ENCODE results near the gene ARNT2.

The ARNT2 gene

DNA sequence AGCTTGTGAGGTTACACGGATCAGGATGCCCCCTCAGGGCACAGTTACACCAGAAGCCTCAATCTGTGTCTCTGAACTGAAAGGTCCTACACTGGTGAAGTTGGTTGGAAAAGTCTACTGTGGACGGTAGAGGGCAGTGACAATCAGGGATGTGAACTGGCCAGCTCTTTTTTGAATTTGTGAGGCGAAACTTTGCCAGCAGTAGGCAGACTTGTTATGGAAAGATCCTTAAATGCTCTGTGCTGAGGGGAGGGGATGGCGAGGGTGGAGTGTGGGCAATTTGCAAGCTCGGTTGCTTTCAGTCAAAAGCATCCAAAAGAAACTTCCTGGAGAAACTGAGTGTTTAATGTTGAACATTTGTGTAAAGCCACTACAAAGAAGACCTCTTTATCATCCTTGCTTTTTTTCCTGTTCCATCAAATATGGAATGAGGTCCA lies 163.6 kb downstream of the ARNT2 start:
- no peak overlapping the region for H3K4me3 ChIP-seq (ENCODE audit: low read depth, low read length)
- DNase-seq (ENCODE audit: low read depth): peak; percentile 59
- TF ChIP-seq, protein P1, sequence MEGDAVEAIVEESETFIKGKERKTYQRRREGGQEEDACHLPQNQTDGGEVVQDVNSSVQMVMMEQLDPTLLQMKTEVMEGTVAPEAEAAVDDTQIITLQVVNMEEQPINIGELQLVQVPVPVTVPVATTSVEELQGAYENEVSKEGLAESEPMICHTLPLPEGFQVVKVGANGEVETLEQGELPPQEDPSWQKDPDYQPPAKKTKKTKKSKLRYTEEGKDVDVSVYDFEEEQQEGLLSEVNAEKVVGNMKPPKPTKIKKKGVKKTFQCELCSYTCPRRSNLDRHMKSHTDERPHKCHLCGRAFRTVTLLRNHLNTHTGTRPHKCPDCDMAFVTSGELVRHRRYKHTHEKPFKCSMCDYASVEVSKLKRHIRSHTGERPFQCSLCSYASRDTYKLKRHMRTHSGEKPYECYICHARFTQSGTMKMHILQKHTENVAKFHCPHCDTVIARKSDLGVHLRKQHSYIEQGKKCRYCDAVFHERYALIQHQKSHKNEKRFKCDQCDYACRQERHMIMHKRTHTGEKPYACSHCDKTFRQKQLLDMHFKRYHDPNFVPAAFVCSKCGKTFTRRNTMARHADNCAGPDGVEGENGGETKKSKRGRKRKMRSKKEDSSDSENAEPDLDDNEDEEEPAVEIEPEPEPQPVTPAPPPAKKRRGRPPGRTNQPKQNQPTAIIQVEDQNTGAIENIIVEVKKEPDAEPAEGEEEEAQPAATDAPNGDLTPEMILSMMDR (IDR thresholded peaks at IDR 0.05; ENCODE audit: control insufficient read depth, extremely low read depth, insufficient read depth): peak; percentile 90

DNA sequence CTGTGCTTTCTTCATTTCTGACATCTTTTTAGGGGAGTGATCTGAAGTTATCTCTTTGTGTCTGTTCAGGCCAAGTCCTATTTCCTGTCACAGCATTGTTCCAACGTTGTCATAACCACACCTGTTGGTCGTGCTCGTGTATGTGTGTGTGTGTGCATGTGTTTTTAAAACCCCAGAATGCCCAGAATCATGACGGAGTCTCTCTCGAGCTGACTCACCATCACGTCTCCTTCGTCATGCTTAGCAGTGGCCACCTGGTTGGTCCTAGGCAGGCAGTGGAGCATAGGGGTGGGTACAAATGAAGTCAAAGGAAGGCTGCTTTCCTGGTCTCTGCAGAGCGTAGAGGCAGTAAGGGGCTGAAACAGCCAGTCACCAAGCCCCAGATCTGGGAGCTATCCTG lies 164.1 kb downstream of the ARNT2 start:
- TF ChIP-seq, protein P1 (IDR thresholded peaks at IDR 0.05; ENCODE audit: control insufficient read depth, extremely low read depth, insufficient read depth): 0 out of 2 replicates have a peak, but pooled peaks have one; percentile 2
- DNase-seq (ENCODE audit: low read depth): no peak
- H3K4me3 ChIP-seq (ENCODE audit: low read depth, low read length): no peak overlapping the region

DNA sequence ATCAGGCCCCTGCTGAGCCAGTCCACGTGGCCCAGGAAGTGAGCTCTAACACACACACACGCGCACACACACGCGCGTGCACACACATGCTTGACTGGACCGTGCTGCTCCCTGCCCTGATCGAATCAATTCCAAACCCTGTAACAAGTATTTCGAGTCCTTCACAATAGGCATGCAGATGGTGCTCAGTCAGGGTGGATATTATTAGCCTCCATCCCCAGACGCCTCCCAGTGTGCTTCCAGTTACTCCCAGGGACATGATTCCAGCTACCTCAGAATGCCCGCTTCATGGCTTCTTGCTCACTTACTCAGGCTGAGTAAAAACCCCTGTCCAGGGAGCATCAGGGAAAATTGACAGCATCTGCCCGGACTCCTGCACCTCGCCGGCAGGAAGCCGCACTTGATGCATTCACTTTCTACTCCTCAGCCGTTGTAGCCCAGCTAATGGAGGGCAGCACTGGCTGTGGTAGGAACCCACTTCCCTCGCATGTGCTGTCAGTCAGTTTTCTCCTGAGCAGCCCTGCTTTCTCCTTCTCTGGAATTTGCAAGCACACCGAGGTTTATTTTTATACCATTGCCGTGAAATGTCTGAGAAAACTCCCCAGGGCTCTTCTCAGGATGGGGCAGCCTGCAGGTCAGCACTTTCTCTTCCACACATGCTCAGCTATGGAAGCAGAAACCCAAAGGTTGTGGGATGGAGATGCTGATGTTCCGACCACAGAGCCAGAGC lies 164.9 kb downstream of the ARNT2 start:
- H3K4me3 ChIP-seq (ENCODE audit: low read depth, low read length): no peak overlapping the region
- TF ChIP-seq, protein P1 (IDR thresholded peaks at IDR 0.05; ENCODE audit: control insufficient read depth, extremely low read depth, insufficient read depth): no peak
- no peak for DNase-seq (ENCODE audit: low read depth)

DNA sequence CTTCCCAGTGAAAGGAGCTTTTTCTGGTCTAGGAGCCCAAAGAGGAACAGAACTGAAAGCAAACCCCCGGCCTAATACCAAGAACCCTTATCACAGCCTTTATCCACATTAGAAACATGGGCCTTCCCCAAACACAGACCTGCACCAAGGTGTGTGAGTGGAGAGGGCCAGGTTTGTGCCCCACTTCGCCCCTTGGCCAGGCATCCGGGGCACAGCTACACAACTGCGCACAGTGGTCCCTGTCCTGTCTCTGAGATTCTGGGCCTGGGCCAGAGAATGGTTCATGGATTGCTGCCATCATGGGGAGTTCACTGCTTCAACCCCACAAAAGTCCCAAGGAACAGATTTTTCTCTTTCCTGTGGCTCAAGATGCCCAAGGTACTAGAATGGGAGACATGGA lies 165.5 kb downstream of the ARNT2 start:
- H3K4me3 ChIP-seq (ENCODE audit: low read depth, low read length): no peak overlapping the region
- DNase-seq (ENCODE audit: low read depth): no peak
- TF ChIP-seq, protein P1 (IDR thresholded peaks at IDR 0.05; ENCODE audit: control insufficient read depth, extremely low read depth, insufficient read depth): no peak

DNA sequence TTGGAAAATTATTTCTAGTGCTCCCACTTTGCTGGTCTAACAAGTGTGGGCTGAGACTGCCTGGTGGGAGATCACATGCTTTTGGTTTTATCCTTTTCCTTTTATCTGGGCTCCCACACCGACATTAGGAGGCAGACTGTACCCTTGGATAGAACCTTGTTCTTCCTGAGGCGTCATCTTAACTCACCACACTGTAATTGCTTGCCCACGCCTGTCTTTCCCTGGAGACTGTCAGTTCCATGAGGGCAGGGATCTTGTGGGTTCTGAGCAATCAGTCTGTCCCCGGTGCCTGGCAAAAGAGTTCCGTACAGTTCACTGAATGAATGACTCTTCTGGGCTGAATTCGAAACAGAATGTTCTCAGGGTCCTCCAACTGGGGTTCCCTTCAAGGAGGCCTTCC lies 166.4 kb downstream of the ARNT2 start:
- TF ChIP-seq, protein P1 (IDR thresholded peaks at IDR 0.05; ENCODE audit: control insufficient read depth, extremely low read depth, insufficient read depth): no peak
- no peak overlapping the region for H3K4me3 ChIP-seq (ENCODE audit: low read depth, low read length)
- no peak for DNase-seq (ENCODE audit: low read depth)

DNA sequence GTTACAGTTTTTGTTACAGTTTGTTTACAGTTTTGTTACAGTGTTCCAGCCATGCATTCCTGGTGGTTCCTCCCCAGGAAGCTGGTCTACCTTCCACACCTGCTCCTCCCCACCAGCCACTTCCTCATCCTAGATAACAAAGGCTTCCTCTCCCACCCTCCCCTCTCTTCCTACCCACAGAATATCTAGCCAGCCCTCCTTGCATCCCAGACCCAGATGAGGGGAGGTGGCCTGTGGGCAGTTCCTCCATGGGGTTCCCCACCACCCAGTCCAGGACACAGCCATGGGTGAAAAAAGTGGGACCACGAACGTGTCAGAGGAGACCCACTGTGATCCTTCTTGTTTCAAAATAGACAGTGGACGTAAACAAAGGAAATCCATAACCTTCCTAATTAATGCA lies 168.2 kb downstream of the ARNT2 start:
- DNase-seq (ENCODE audit: low read depth): no peak
- H3K4me3 ChIP-seq (ENCODE audit: low read depth, low read length): no peak overlapping the region
- TF ChIP-seq, protein P1 (IDR thresholded peaks at IDR 0.05; ENCODE audit: control insufficient read depth, extremely low read depth, insufficient read depth): no peak

DNA sequence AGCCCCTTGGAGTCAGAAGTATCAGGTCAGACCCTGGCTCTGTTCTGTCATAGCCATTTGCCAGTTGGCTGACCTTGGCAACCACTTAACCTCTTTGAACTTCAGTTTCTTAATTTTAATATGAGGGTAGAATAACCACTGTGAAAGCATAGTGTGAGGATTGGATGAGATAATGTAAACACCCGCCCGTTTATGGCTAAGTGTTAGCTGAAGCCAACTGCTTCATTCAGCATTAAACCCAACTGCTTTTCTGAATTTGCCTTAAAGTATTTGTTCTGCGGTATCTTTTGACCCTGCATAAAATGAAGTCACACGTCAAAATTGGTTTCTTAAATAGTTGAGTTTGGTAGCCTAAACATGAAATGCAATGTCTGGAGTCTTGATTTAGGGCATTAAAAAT lies 169.4 kb downstream of the ARNT2 start:
- no peak for DNase-seq (ENCODE audit: low read depth)
- TF ChIP-seq, protein P1 (IDR thresholded peaks at IDR 0.05; ENCODE audit: control insufficient read depth, extremely low read depth, insufficient read depth): no peak
- H3K4me3 ChIP-seq (ENCODE audit: low read depth, low read length): no peak overlapping the region
